ENCODE measurements around the gene LIPC. TPM values are rescaled to one million over a fixed set of nuclear protein-coding genes. Genes with fewer than 3 reads are reported as not detected.

Gene LIPC
- total and polyA plus RNA-seq, 2 of the 4 experiments (the other 2 are of a cell fraction), result 0.07 TPM; not detected in 1

DNA sequence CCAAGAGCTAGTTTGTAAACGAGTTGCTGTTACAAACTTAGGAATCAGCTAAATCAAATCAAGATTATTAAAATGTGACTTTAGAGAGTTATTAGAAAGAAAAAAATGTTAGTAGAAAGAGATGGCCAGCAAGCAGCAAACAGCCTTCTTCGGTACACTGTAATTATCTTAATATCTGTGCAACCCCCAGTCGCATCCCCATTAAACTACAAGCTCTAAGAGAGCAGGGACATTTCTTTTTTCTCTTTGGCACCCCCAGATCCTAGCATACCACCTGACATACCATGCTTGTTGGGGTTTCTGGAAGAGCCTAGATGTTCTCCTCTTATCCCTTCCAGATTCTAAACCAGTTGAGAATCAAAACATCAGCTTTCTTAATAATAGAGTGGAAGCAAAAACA, 45.1 kb upstream of the LIPC start:
- Histone ChIP-seq H3K27me3 (ENCODE audit: control insufficient read depth, insufficient read depth, low read length) (no peaks in the 10 kb centered on the region), H4K20me1 (ENCODE audit: insufficient read depth, low read length) (no peaks in the 10 kb centered on the region), H4K5ac (ENCODE audit: low read depth, low read length) (peak overlapping the region; percentile 12; the same call in 1 of the 2 replicates), H3K4me1 (ENCODE audit: control insufficient read depth, insufficient read depth, low read length) (peaks cover 8% of the 10 kb centered on the region), H3K4me3 (ENCODE audit: insufficient read depth, low read depth, low read length) (no peak overlapping the region), H3K27ac (ENCODE audit: insufficient read depth, low read length) (no peak overlapping the region), H3K14ac (replicated peaks; ENCODE audit: low read depth, low read length) (peak overlapping the region; percentile 41; the same call in 1 of the 2 replicates), H3K56ac (ENCODE audit: extremely low read depth, insufficient read depth, low read length) (no peak overlapping the region), H2BK5ac (ENCODE audit: low read depth, low read length, poor library complexity, severe bottlenecking) (no peak overlapping the region), H3K79me1 (ENCODE audit: low read depth in 1 of 2, low read length in 2 of 2) (no peaks in the 10 kb centered on the region), H3K4me2 (ENCODE audit: low read depth, low read length) (no peak overlapping the region), H4K91ac (ENCODE audit: insufficient read depth, low read depth, low read length) (peak overlapping the region; percentile 35; the same call in 1 of the 2 replicates), H3K18ac (ENCODE audit: low read depth, low read length) (peak overlapping the region; percentile 53; the same call in 1 of the 2 replicates), H2BK15ac (ENCODE audit: low read depth, low read length) (0 out of 3 replicates have a peak overlapping the region, but pooled peaks have one; percentile 42), H3K4ac (ENCODE audit: low read depth, low read length) (peak overlapping the region; percentile 19; the same call in 1 of the 2 replicates), H2BK120ac (ENCODE audit: low read depth, low read length) (0 out of 2 replicates have a peak overlapping the region, but pooled peaks have one; percentile 54), H3K9me3 (ENCODE audit: control insufficient read depth, insufficient read depth, low read length) (no peaks in the 10 kb centered on the region), H3K9me1 (ENCODE audit: insufficient read depth, low read length) (peaks cover 5% of the 10 kb centered on the region; the same call in 1 of the 2 replicates), H2AK5ac (ENCODE audit: low read depth, low read length) (no peak overlapping the region), H3K9ac (ENCODE audit: low read depth, low read length) (no peak overlapping the region), H3K36me3 (ENCODE audit: control insufficient read depth, insufficient read depth, low read length) (no peaks in the 10 kb centered on the region), H3K23ac (ENCODE audit: low read depth, low read length) (no peak overlapping the region), H2BK20ac (ENCODE audit: low read depth, low read length) (peak overlapping the region; percentile 55; the same call in 1 of the 2 replicates), H2AFZ (replicated peaks; ENCODE audit: low read length, poor library complexity) (no peak overlapping the region), H2AK9ac (replicated peaks; ENCODE audit: low read depth, low read length, poor library complexity) (no peak overlapping the region), H4K8ac (ENCODE audit: low read depth in 2 of 2, low read length in 2 of 2) (no peak overlapping the region)
- BruUV-seq (replicated peaks), result no TSS peak
- POLR2A ChIA-PET (ENCODE audit: unreplicated experiment), result interaction anchor here (0.7 kb wide), 1 partner anchor 10 kb away, joined by 3 read pairs; no protein-coding TSS in a partner anchor
- CTCF ChIA-PET, result interaction anchor here (1.4 kb wide), 1 partner anchor 54 kb away, joined by 4 read pairs; no protein-coding TSS in a partner anchor
- no CpG with 5 or more reads among the region's 3 CpGs for WGBS, 2 experiments (ENCODE audit: extremely low coverage in 2 of 2, insufficient read length in 1 of 2)
- in situ Hi-C loops (cut with MboI; ENCODE audit: low sequenced_read_pairs) (no loop called here), dilution Hi-C loops (cut with HindIII; ENCODE audit: low sequenced_read_pairs, unreplicated experiment) (no loop called here), intact Hi-C loops (cut with micrococcal nuclease) (loop anchor here (5.0 kb wide), 1 partner anchor 166 kb away; no protein-coding TSS in a partner anchor)
- DNase-seq (no peak), ATAC-seq (ENCODE audit: low read depth) (no peak)
- TF ChIP-seq MAFK (IDR thresholded peaks at IDR 0.05; ENCODE audit: low read depth, low read length) (no peak), CEBPB (IDR thresholded peaks at IDR 0.05; ENCODE audit: low read depth, low read length) (no peak), POLR2A (IDR thresholded peaks at IDR 0.05; ENCODE audit: low read depth, low read length) (no peak)

Data from IMR-90 (cell line).